ENCODE measurements around the gene ATL2.

GRCh38 chr2:38268001-38268400, 109.1 kb downstream of the ATL2 start:
- no peak for TF ChIP-seq ZNF274 (IDR thresholded peaks at IDR 0.05; ENCODE audit: low read depth, low read length)
- no peak for TF ChIP-seq YY1 (IDR thresholded peaks at IDR 0.05; ENCODE audit: insufficient read depth, insufficient read length)

All from NT2/D1 (cell line).